Right ventricle myocardium superior (tissue), 1 donor: ENCODE results near the gene KLHL25. TPM values are rescaled to one million over a fixed set of nuclear protein-coding genes. Genes with fewer than 3 reads are reported as not detected.

Experiments used
- ATAC-seq: fragments of 200-7000 bp; cut with Tn5 transposase; one replicate; pipeline ENCODE4 v1.9.1; 2020; ENCODE audit warnings: mild to moderate bottlenecking; ENCODE audit not compliant: poor library complexity
- DNase-seq: peaks from one replicate; pipeline ENCODE4 v3.0.0-alpha.2; 2020
- intact Hi-C: fragments of 100-400 bp; cut with DNase I; formaldehyde crosslinking; loops from one replicate; pipeline ENCODE4 v1.11.2; 2022
- total RNA-seq: library from RNA; stranded (reverse); fragmentation: NEBNext Ultra II Directional; extraction: Animal tissue kit (Norgen Biotek cat#: 25700); gene quantifications from one replicate; pipeline ENCODE4 v1.2.1, GENCODE V29; 2021
- donor health status: DM: no; HTN: yes; CAD: no; lungs with severe emphysema.

Gene KLHL25
- total RNA-seq, 1 donor from 2014 or later = 4.1 TPM

DNA sequence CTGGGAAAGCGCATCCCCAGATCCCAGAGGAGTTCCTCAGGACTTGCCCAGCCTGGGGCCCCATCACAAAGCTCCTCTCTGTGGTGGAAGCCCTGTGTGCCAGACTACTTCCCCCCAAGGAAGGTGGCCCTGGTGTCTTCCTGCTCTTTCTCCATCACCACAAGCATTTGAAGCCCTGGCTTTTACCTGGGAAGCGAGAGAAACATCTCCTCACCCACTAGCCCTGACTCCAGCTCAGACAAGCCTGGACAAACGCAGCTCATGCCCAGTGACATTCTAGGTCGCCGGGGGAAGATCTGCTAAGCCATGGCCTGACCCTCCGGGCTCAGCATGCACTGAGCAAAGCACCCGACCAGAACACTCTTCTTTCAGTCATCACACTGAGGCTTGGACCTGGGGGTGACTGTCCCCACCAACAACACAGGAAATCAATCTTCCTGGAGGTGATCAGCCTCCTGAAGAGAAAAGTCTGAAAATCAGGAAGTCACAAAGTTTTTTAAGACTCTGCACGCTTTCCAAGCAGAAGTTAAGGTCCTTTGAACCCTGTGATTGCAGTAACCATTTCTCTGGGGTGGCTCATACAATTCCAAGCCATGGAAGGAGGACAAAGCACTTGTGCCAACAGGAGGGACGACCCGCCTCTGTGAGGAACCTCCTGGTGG, 40.8 kb downstream of the KLHL25 start:
- ATAC-seq = no peak
- DNase-seq = peak; percentile 16
- intact Hi-C loops = no loop called here

DNA sequence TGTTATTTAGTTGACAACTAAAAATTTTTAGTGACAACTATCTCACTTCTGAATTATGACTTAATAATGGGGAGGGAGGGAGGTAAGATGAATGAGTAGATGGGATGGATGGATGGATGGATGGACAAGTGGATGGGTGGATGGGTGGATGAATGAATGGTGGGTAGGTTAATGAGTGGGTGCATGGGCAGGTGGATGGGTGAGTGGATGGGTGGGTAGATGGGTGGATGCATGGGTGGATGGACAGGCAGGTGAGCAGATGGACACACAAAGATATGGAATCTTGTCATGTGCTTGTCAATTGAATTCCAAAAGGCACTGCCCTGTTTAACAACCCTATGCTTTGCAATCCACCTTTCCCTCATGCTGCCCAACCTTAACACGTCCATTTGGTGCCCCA, 41.5 kb downstream of the KLHL25 start:
- DNase-seq (no peak), ATAC-seq (no peak)
- intact Hi-C loops = no loop called here

DNA sequence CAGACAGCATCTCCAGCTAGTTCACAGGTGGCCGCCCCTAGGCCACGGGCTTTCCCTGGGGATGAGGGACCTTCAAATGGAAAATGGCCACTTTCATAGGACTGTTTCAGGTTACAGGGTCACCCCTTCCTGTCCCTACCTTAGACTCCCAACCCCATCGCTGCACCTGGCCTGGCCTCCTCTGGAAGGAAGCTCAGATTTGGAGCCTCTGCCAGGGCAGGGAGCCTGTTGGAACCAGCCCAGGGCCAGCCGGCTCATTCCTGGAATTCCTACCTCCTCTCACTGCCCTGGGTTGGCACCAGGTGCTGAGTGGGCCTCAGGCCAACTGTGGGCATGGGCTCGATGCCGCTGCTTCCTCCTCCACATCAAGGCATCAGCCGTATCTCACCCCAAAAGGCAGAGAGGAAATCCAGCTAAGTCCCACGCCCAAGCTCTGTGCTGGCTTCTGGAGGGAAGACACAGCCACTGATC, 42.2 kb downstream of the KLHL25 start:
- DNase-seq (peak; percentile 65), ATAC-seq (peak; percentile 5)
- intact Hi-C loops = no loop called here

DNA sequence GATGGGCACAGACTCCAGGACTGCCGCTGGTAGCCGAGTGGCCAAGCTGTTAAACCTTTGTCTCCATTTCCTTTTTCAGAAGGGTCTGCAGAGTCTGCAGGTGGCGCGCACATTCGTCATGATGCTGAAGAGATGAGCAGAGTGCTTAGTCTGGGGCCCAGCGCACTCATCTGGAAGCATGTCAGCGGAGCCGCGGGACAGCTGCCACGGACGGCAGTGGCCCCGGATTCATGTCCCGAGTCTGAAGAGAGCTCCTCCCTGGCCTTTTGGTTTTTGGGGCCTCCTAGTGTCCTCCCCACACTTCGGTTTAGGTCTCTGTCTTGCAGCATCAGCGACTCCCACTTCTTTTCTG, 42.6 kb downstream of the KLHL25 start:
- intact Hi-C loops = no loop called here
- ATAC-seq = no peak
- DNase-seq = no peak

- DNase-seq (no peak), ATAC-seq (no peak)
- intact Hi-C loops = no loop called here
Measured at GRCh38 chr15:85751291-85752123, 43.2 kb downstream of the KLHL25 start.

GRCh38 chr15:85750319-85751290, 44.1 kb downstream of the KLHL25 start:
- ATAC-seq (peak; percentile 64), DNase-seq (peak; percentile 87)
- intact Hi-C loops = no loop called here

DNA sequence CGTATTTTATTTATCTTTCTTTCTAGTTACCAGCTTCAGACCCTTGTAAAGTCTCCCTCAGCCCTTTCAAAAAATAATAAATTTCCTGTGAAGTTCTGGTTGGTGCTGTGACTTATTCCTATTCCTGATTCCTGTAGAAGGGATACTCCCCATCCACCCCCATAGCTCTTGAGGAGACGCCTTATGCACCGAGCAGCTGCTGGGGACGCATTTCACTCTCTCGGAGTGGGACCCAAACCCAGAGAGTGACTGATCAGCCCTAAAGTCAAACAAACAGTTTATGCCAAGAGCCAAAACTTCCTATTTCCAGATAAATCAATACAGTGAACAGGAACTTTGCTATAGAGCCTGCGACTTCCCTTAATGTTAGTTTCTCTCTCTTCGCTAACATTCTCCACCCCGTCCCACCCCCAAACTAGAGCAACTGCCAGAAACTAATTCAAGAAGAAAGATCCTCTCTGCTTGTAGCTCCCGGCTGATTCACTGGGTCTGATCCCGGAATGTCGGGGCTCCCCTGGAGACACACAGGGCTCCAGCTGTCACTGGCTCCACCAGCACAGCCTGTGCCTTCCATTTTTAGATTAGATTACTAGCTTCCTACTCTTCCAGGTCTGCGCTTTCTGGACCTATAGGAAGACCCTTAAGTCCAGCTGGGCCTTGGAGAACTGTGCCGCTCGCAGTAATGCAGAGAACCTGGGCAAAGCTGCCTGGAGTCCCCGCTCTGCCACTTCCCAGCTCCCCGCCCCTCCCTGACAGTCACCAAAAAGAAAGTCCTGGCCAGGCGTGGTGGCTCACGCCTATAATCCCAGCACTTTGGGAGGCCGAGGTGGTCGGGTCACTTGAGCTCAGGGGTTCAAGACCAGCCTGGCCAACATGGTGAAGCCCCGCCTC, 45.2 kb downstream of the KLHL25 start:
- intact Hi-C loops = loop anchor here (5.0 kb wide), 1 partner anchor 43 kb away; the partner anchor contains the start of gene KLHL25
- peak; percentile 79 for DNase-seq
- ATAC-seq = peak; percentile 48

DNA sequence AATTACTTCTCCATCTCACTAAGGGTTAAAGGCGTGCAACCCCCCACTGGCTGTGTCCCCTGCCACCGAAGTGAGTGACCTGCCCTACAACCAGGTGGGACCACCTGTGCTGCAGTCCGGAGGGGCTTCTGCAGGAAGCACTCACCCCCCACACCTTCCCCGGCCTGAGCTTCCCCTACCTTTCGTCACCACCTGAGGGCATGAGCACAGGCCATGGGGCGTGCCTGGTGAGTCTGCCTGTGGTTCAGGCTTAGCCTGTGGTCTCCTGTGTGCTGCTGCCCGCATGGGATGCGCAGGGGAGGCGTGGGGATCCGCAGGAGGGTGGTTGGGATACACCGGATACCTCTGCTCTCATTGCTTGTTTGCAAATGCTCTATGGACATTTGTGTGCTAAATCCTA, 46.0 kb downstream of the KLHL25 start:
- no peak for DNase-seq
- intact Hi-C loops = loop anchor here (5.0 kb wide), 1 partner anchor 44 kb away; the partner anchor contains the start of gene KLHL25
- ATAC-seq = no peak

GRCh38 chr15:85748176-85748575, 46.5 kb downstream of the KLHL25 start:
- ATAC-seq (no peak), DNase-seq (no peak)
- intact Hi-C loops = loop anchor here (5.0 kb wide), 1 partner anchor 44 kb away; the partner anchor contains the start of gene KLHL25

- intact Hi-C loops = loop anchor here (5.0 kb wide), 1 partner anchor 46 kb away; the partner anchor contains the start of gene KLHL25
- DNase-seq (no peak), ATAC-seq (no peak)
Measured at GRCh38 chr15:85746641-85747040, 48.1 kb downstream of the KLHL25 start.

- ATAC-seq = no peak
- intact Hi-C loops = loop anchor here (5.0 kb wide), 1 partner anchor 47 kb away; the partner anchor contains the start of gene KLHL25
- peak; percentile 53 for DNase-seq
Measured at GRCh38 chr15:85745525-85746150, 49.1 kb downstream of the KLHL25 start.

- DNase-seq (no peak), ATAC-seq (no peak)
- intact Hi-C loops = loop anchor here (5.0 kb wide), 1 partner anchor 47 kb away; the partner anchor contains the start of gene KLHL25
Measured at GRCh38 chr15:85745023-85745422, 49.7 kb downstream of the KLHL25 start.

DNA sequence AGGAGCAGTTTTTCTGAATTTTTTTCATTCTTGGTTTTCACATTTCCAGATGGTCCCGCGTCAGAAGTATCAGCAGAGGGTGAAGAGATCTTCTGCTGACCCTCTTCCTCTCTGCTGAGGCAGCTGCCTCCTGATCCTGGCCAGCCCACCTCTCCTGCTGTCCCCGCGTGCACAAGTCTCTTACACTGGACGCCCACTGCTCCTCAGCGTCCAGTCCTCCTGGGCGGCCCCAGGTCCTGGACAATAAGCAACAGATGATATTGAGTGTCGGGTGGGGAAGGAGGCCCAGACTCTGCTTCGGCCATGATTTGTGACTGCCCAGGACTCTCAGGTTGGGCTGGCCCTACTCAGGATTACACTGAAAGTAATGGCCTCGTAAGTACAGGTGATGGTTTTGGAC, 50.1 kb downstream of the KLHL25 start:
- intact Hi-C loops = no loop called here
- no peak for DNase-seq

DNA sequence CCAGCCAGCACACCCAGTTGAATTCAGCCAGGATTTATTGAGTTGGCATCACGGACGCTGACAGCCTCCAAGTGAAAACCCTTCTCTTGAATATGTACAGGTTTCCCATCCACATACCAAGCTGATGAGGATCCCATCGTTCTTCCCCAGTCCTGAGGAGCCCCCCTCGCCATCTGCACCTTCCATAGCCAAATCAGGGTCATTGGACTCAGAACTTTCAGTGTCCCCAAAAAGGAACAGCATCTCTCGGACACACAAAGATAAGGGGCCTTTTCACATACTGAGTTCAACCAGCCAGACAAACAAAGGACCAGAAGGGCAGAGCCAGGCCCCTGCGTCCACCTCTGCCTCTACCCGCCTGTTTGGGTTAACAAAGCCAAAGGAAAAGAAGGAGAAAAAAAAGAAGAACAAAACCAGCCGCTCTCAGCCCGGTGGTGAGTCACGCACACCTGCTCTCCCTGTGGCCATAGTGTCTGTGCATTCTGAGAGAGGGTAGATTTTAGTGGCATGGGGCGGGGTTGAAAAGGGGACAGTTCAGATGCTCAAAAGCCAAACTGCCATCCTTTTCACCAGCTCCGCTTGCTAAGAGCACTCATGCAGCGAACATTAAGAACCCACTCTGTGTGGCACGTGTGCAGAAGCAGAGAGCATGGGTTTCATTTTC, 51.2 kb downstream of the KLHL25 start:
- DNase-seq (no peak), ATAC-seq (no peak)
- intact Hi-C loops = no loop called here

More for the DNA sequence above, 50.1 kb downstream of the KLHL25 start:
- ATAC-seq = no peak

DNA sequence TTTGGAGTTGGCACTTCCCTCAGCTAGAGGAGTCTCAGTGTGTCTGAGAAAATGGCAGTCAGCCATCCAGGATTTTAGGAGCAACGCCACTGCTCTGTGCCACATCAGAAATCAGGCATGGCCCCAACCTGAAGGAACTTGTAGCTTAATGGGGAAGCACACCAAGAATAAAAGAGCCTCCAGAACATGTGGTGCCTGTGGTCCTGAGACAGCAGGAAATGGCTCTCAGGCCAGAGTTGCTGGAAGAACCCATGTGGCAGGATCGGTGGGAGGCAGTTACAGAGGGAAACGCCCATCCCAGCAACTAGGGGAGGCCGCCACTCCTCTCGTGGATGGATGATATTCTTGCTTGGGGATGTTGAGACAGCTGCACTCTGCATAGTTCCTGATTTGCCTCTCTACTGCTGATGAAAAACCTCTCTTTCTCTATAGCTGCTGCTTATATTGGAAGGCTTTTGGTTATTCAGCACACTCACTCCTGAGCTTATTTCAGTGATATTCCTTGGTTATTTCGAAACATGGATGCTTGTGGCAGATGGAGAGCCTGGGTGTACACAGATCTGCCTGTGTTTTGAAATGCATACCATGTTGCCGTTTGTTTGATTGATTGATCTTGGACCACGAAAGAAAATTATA, 52.4 kb downstream of the KLHL25 start:
- peak; percentile 41 for ATAC-seq
- intact Hi-C loops = no loop called here

GRCh38 chr15:85741662-85742061, 53.1 kb downstream of the KLHL25 start:
- ATAC-seq = no peak
- intact Hi-C loops = no loop called here
- no peak for DNase-seq

More for the DNA sequence above, 52.4 kb downstream of the KLHL25 start:
- no peak for DNase-seq
